ENCODE data around the gene GPATCH8. TPM values are rescaled to one million over a fixed set of nuclear protein-coding genes. Genes with fewer than 3 reads are reported as not detected.

Gene GPATCH8
- total and polyA plus RNA-seq, 10 of the 15 experiments (the other 5 are each of a cell fraction or from before 2014, with no cell fraction given): 11.7 to 45.1 (median 21.3) TPM

GRCh38 chr17:44546671-44547606 is 43.7 kb upstream of the GPATCH8 start:
- H3K4me3 ChIP-seq: no peak overlapping the region
- peaks cover 22% of the 10 kb centered on the region for H3K4me1 ChIP-seq (ENCODE audit: control insufficient read depth, insufficient read depth, low read length)
- H3K4me2 ChIP-seq (ENCODE audit: control insufficient read depth, insufficient read depth): peak overlapping the region; percentile 10; the same call in 1 of the 2 replicates
- ATAC-seq (no peak), DNase-seq (ENCODE audit: low read depth, low spot score) (no peak), FAIRE-seq (no peak)
- TF ChIP-seq LARP7 (IDR thresholded peaks at IDR 0.05) (no peak), ZNF274 (IDR thresholded peaks at IDR 0.05; ENCODE audit: insufficient read depth, insufficient read length) (no peak), RB1 (IDR thresholded peaks at IDR 0.05; ENCODE audit: borderline replicate concordance) (no peak), MTA3 (IDR thresholded peaks at IDR 0.05; ENCODE audit: borderline replicate concordance, low read length) (no peak), CREB1 (IDR thresholded peaks at IDR 0.05; ENCODE audit: low read depth) (no peak), GATAD2B (conservative IDR thresholded peaks at IDR 0.05; ENCODE audit: low read depth) (no peak), ATF3 (IDR thresholded peaks at IDR 0.05; ENCODE audit: borderline replicate concordance, extremely low read depth, low read depth, low read length) (no peak), CTCF (IDR thresholded peaks at IDR 0.05 in 2 of 3, conservative IDR thresholded peaks at IDR 0.05 in 1 of 3; ENCODE audit: control insufficient read depth in 2 of 3, extremely low read depth in 1 of 3, insufficient read depth in 1 of 3, low read depth in 3 of 3, low read length in 3 of 3) (no peak), USF1 (IDR thresholded peaks at IDR 0.05; ENCODE audit: borderline replicate concordance, extremely low read length, insufficient read depth, low read depth, low read length) (no peak), ZNF217 (IDR thresholded peaks at IDR 0.05) (no peak), ZZZ3 (IDR thresholded peaks at IDR 0.05; ENCODE audit: control insufficient read depth, insufficient read length, low read depth) (no peak), PRDM15 (CRISPR knock-in tag; IDR thresholded peaks at IDR 0.05) (no peak)
- BruUV-seq (replicated peaks): no TSS peak
- intact Hi-C loops (cut with micrococcal nuclease; ENCODE audit: unreplicated experiment) (no loop called here), in situ Hi-C loops (cut with MboI) (no loop called here)
- H3K36me3 ChIP-seq (ENCODE audit: control insufficient read depth in 2 of 2, insufficient read depth in 2 of 2, low read length in 1 of 2): no peaks in the 10 kb centered on the region
- H3K27ac ChIP-seq (ENCODE audit: control insufficient read depth, insufficient read depth): no peak overlapping the region
- H3K27me3 ChIP-seq (replicated peaks in 1 of 2; ENCODE audit: control insufficient read depth in 2 of 2, insufficient read depth in 2 of 2, low read length in 1 of 2): no peaks in the 10 kb centered on the region
- ChIA-PET SMC1A (ENCODE audit: uncharacterized antibody, unreplicated experiment) (interaction anchor here (1.5 kb wide), 1 partner anchor 24 kb away, joined by 5 read pairs; no protein-coding TSS in a partner anchor), RAD21 (ENCODE audit: unreplicated experiment) (interaction anchor here (0.6 to 1.3 kb wide), 2 partner anchors 14 to 90 kb away, joined by 3 read pairs; no protein-coding TSS in a partner anchor), POLR2A (interaction anchor here (0.5 to 0.7 kb wide), 3 partner anchors 14 to 1449 kb away, joined by 3 to 5 read pairs (median 5); no protein-coding TSS in a partner anchor), CTCF (interaction anchor here (0.6 to 1.7 kb wide), 5 partner anchors 11 to 316 kb away, joined by 3 to 6 read pairs (median 4); no protein-coding TSS in a partner anchor)
- 3% methylated on average over 4 of the region's 4 CpGs for WGBS (ENCODE audit: insufficient coverage, insufficient replicate concordance, low lambda C conversion rate, missing lambda C conversion rate)
- H3K9ac ChIP-seq (ENCODE audit: control insufficient read depth, insufficient read depth, low read length): no peak overlapping the region
- H4K20me1 ChIP-seq (ENCODE audit: control insufficient read depth, insufficient read depth): no peaks in the 10 kb centered on the region
- H3K9me3 ChIP-seq (replicated peaks; ENCODE audit: control insufficient read depth, insufficient read depth, low read length): no peaks in the 10 kb centered on the region
- H3K79me2 ChIP-seq (ENCODE audit: control insufficient read depth, insufficient read depth, low read length): no peaks in the 10 kb centered on the region
- peak overlapping the region; percentile 12; the same call in 1 of the 2 replicates for H2AFZ ChIP-seq (ENCODE audit: control insufficient read depth, low read depth, low read length)

All from GM12878 (cell line).